GM18870 (cell line): ENCODE measurements around the gene CDPF1.
"Not testable (repeated sequence)": the region's sequence is repeated elsewhere in the genome, so short reads cannot be mapped to it uniquely, and the experiment has no call there.

Source experiments
- ATAC-seq: cut with Tn5 transposase; IDR thresholded peaks from one replicate; pipeline ENCODE4 v1.9.1; 2021; ENCODE audit warnings: moderate library complexity; ENCODE audit not compliant: unreplicated experiment

Gene CDPF1

DNA sequence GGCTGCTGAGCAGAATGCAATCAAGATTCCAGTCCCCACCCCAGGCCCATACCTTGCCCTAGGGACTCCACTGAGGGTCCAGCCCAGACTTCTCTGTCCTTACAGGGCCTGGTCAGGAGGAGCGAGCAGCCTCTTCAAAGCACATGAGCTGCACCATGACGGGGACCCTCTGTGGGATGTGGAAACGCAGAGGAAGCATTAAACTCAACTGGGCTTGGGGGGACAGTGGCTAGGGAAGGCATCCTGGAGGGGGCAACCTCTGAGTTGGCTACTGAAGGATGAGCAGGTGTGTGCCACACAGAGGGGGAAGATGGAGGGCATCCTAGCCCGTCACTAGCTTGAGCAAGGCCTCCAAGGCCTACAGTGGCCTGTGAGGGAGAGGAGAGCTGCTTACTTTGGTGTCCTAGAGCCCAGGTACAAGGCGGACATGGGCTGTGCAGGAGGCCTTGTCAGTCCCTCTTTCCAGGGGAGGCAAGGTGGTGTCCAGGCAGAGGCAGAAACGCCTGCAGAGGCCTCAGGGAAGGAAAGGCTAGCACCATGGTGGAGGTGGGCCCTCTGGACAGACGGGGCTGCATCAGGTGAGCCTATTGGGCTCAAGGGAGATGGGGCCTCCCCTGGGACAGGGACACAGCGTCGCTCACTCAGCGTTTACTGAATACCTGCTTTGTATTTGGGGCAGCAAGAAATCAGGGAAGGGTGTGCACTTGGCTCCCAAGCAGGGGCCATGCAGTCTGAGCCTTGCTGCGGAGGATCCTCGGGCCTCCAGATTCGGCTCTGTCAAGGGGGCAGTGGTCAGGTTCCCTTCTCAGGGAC lies 32.0 kb upstream of the CDPF1 start:
- ATAC-seq = no peak

- ATAC-seq = no peak
Measured at GRCh38 chr22:46280999-46281623, 31.0 kb upstream of the CDPF1 start.

DNA sequence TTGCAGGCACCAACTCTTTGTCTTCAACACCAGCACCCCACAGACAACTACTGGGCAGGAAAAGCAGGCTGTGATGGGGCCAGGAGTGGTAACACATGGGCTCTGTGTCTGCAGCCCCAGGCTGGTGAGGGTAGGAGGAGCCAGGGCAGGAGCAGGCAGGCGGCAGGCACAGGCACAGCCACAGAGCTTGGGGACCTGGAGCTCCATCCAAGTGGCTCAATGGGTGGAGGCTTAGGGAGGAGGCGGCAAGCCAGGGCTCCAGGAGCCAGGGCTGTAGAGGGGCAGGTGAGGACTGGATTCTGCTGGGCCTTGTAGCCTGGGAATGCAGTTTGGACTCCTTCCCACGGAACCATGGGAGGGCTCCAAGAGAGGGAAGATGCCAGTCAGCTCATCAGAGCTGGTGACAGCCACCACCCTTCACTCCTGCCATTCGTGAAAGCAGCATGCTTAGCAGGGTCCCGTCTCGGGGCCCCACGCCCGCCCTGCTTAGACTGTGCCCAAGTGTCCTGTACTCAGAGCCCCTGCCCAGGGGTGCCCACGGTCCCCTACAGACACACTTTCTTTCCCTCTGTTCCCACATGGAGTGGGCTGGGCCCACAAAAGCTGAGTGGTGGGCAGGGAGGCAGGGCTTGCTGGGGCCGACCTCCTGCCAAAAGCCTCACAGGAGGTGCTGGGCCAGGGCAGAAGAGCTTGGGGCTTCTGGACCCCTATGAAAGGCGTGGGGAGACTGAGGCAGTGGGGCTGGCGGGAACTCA lies 30.1 kb upstream of the CDPF1 start:
- ATAC-seq = no peak

GRCh38 chr22:46278656-46279645 lies 28.9 kb upstream of the CDPF1 start:
- ATAC-seq = no peak

DNA sequence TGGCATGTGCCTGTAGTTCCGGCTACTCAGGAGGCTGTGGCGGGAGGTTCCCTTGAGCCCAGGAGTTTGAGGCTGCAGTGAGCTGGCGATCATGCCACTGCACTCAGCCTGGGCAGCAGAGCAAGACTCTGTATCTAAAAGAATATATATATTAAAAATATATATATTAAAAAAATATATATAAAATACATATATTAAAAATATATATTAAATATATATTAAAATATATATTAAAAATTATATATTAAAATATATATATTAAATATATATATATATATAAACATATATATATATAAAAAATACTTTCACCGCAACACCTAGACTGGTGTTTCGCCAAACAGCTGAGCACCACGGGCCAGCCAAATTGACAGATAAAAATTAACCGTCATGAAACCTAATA lies 26.5 kb upstream of the CDPF1 start:
- ATAC-seq = no peak

GRCh38 chr22:46275455-46276122 lies 25.5 kb upstream of the CDPF1 start:
- no peak for ATAC-seq

DNA sequence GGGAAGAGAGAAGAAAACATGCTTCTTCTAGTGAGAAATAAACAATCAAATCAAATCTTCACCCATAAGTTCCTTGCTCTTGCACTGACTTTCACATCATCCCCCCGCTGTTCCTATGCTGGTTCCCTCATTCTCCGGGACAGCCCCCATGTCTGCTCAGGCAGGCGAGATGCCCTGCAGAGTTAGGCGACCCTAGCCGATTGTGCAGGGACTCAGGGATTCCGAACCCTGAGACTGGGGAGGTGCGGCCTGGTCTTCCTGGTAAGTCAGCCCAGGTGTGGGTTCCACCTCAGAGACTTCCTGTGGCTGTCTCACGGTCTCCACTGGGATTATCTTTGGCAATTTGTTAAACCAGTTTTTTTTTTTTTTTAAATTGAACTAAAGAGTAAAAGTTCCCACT lies 24.3 kb upstream of the CDPF1 start:
- no peak for ATAC-seq

GRCh38 chr22:46273432-46274148 lies 23.5 kb upstream of the CDPF1 start:
- no peak for ATAC-seq

- ATAC-seq = no peak
Measured at GRCh38 chr22:46272762-46273431, 22.8 kb upstream of the CDPF1 start.

DNA sequence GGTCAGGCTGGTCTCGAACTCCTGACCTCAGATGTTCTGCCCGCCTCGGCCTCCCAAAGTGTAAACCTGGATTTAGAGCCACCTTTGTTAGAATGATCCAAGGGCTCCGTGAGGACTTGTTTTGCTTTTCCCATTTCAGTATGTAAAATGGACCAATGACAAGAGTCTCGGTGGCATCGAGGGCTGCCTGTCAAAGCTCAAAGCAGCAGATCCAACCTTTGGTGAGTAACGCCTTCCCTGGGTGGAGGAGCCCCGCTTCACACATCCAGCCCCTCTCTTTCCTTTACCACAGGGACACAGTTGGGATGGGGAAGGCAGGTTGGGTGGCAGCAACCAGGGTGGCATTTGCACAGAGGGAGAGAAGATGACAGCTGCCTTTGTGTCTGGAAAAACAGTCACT lies 22.1 kb upstream of the CDPF1 start:
- no peak for ATAC-seq

DNA sequence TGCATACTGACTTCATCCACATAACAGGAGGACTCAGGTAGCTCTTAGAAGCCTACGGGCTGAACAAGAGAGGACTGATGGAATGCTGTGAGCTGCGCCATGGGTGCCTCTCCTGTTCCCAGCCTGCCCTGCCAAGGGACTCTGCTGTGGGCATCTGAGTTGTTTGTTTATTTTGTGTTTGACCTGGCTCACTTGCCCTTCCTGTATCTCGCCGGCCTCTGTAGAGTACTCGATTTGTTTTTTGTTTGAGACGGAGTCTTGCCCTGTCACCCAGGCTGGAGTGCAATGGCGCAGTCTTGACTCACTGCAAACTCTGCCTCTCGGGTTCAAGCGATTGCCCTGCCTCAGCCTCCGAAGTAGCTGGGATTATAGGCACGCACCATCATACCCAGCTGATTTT lies 19.5 kb upstream of the CDPF1 start:
- ATAC-seq = no peak

GRCh38 chr22:46267431-46268279 lies 17.6 kb upstream of the CDPF1 start, which contains the start of gene TTC38:
TSS of gene TTC38 (plus strand) at chr22:46268008. CDS start at chr22:46268040, 32 bp downstream.
- no peak for ATAC-seq

GRCh38 chr22:46265627-46266026 lies 15.5 kb upstream of the CDPF1 start:
- not testable (repeated sequence) for ATAC-seq

GRCh38 chr22:46264520-46264919 lies 14.4 kb upstream of the CDPF1 start:
- not testable (repeated sequence) for ATAC-seq

DNA sequence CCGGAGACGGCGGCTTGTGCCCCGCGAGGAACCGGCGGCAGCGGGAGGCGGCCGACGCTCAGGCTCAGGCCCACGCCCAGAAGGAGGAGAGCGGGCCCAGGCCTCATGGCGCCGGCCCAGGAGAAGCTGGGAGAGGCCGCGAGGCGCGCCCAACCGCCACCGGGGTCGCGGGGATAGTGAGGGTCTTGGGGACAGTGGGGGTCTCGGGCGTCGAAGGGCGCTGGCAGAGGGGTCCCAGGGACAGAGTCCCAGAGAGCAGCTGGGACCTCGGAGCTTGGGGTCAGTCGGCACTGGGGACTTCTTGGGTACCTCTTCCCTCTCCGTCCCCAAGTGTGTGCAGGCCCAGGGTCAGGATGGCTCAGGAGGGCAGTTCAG lies 13.1 kb upstream of the CDPF1 start, which contains the start of gene PKDREJ:
TSS of gene PKDREJ (minus strand) at position 128 of the 375 bp plus-strand sequence. CDS start at position 107, 21 bp downstream.
- no peak for ATAC-seq

- no peak for ATAC-seq
Measured at GRCh38 chr22:46262449-46263215, 12.5 kb upstream of the CDPF1 start.

GRCh38 chr22:46260038-46260437 lies 9.9 kb upstream of the CDPF1 start:
- no peak for ATAC-seq
